NCI-H1436 (cell line): ENCODE results near the gene CLCN6.
A peak's percentile ranks its signal among the peaks of the same experiment; 100 is the strongest.

Source experiments
- DNase-seq: peaks from one replicate; lab custom pipeline; 2025; lab: John Stamatoyannopoulos, UW

The CLCN6 gene

GRCh38 chr1:11831945-11832725 lies 26.1 kb downstream of the CLCN6 start:
- DNase-seq = no peak

GRCh38 chr1:11833497-11833896 lies 27.5 kb downstream of the CLCN6 start:
- no peak for DNase-seq

- DNase-seq = no peak
Measured at GRCh38 chr1:11833900-11834299, 27.9 kb downstream of the CLCN6 start.

- no peak for DNase-seq
Measured at GRCh38 chr1:11835441-11836225, 29.6 kb downstream of the CLCN6 start.

- no peak for DNase-seq
Measured at GRCh38 chr1:11836955-11837766, 31.2 kb downstream of the CLCN6 start.

- no peak for DNase-seq
Measured at GRCh38 chr1:11837767-11838348, 31.9 kb downstream of the CLCN6 start.

GRCh38 chr1:11838349-11839272 lies 32.6 kb downstream of the CLCN6 start:
- DNase-seq = peak; percentile 57

- no peak for DNase-seq
Measured at GRCh38 chr1:11839727-11840705, 34.0 kb downstream of the CLCN6 start.

- DNase-seq = no peak
Measured at GRCh38 chr1:11841245-11842153, 35.5 kb downstream of the CLCN6 start.

- DNase-seq = no peak
Measured at GRCh38 chr1:11842154-11843041, 36.4 kb downstream of the CLCN6 start.

- peak; percentile 40 for DNase-seq
Measured at GRCh38 chr1:11845641-11846335, 39.8 kb downstream of the CLCN6 start.

GRCh38 chr1:11847667-11848372 lies 41.8 kb downstream of the CLCN6 start, which contains the start of gene NPPA:
Gene NPPA, minus strand, starts transcription at chr1:11847783. Its CDS starts 99 bp downstream, at chr1:11847684.
- DNase-seq = peak; percentile 27

- DNase-seq = no peak
Measured at GRCh38 chr1:11848373-11848700, 42.3 kb downstream of the CLCN6 start.

- no peak for DNase-seq
Measured at GRCh38 chr1:11850156-11850555, 44.2 kb downstream of the CLCN6 start.

- no peak for DNase-seq
Measured at GRCh38 chr1:11851180-11851579, 45.2 kb downstream of the CLCN6 start.

- DNase-seq = no peak
Measured at GRCh38 chr1:11854519-11854918, 48.5 kb downstream of the CLCN6 start.
